Neural progenitor cell (in vitro differentiated cells): Measurements from ENCODE around the gene TCF4.

Experiments
- EZH2 ChIP-seq: fragments of 200-600 bp; sonication (generic); IDR thresholded peaks from 2 replicates; pipeline ENCODE4 v1.6.1; 2017; ENCODE audit warnings: antibody characterized with exemption, mild to moderate bottlenecking, moderate library complexity
- EZH2phosphoT487 ChIP-seq: fragments of 200-600 bp; sonication (generic); IDR thresholded peaks from 2 replicates; pipeline ENCODE4 v1.6.1; 2017; ENCODE audit warnings: antibody characterized with exemption
- TF ChIP-seq, protein P1 (sequence below): fragments of 200-600 bp; sonication (generic); IDR thresholded peaks from 2 replicates; pipeline ENCODE4 v1.5.1; 2017; ENCODE audit warnings: antibody characterized with exemption, mild to moderate bottlenecking

DNA sequence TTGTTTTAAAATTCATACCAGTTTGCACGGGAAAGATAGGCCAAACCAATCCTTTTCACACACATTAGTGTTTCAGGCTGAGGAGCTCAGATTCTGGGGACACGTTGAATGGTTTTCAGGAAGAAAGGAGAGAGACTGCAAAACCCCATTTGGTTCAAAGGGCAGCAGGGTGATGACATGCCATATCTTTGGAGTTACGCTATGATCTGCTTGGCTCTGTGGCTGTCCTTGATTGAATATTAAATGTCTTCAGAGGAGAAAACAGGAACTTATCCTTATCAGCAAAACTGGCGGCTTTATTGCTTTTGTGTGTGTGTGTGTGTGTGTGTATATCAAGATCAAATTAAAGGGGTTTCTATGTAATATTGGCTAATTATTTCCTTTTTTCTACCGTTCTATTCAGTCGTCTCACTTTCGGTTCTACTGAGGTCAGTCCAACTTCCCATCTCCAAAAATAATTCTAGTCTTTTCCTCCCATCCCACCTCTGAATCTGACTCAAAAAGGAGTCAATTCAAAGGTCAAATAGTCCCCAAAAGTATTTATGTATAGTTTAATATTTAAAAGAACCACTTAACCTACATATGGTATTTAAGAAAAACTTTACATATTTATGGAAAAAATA, 335.8 kb downstream of the TCF4 start:
- TF ChIP-seq, protein P1, sequence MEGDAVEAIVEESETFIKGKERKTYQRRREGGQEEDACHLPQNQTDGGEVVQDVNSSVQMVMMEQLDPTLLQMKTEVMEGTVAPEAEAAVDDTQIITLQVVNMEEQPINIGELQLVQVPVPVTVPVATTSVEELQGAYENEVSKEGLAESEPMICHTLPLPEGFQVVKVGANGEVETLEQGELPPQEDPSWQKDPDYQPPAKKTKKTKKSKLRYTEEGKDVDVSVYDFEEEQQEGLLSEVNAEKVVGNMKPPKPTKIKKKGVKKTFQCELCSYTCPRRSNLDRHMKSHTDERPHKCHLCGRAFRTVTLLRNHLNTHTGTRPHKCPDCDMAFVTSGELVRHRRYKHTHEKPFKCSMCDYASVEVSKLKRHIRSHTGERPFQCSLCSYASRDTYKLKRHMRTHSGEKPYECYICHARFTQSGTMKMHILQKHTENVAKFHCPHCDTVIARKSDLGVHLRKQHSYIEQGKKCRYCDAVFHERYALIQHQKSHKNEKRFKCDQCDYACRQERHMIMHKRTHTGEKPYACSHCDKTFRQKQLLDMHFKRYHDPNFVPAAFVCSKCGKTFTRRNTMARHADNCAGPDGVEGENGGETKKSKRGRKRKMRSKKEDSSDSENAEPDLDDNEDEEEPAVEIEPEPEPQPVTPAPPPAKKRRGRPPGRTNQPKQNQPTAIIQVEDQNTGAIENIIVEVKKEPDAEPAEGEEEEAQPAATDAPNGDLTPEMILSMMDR: no peak
- TF ChIP-seq EZH2phosphoT487 (no peak), EZH2 (no peak)
